WTC11 (cell line): ENCODE results near the gene TCF20. TPM values are rescaled to one million over a fixed set of nuclear protein-coding genes. Genes with fewer than 3 reads are reported as not detected.

Experiments
- ATAC-seq: fragments of 200-7000 bp; cut with Tn5 transposase; 2 replicates; pipeline ENCODE4 v1.10.0; 2021; ENCODE audit warnings: mild to moderate bottlenecking, moderate library complexity
- CTCF ChIA-PET: fragments of 300-600 bp; sonication (Branson Sonifier 250); formaldehyde crosslinking; loops from one replicate; lab custom pipeline; 2021; ENCODE audit warnings: antibody characterized with exemption; lab: Charles Lee
- POLR2A ChIA-PET: fragments of 350-600 bp; sonication (Branson Sonifier 250); formaldehyde crosslinking; loops from one replicate; lab custom pipeline; 2021; ENCODE audit warnings: antibody characterized with exemption; lab: Charles Lee
- DNase-seq: peaks from one replicate; pipeline ENCODE4 v3.0.0; 2021; ENCODE audit warnings: low spot score
- H3K27ac Mint-ChIP-seq: 2 replicates; pipeline ENCODE4 v1.8.0; 2021; ENCODE audit warnings: mixed read lengths
- H3K27me3 Mint-ChIP-seq: 2 replicates; pipeline ENCODE4 v1.8.0; 2021; ENCODE audit warnings: low read depth, mild to moderate bottlenecking, moderate library complexity, mixed read lengths
- H3K36me3 Mint-ChIP-seq: 2 replicates; pipeline ENCODE4 v1.8.0; 2021; ENCODE audit warnings: mixed read lengths
- H3K4me1 Mint-ChIP-seq: 2 replicates; pipeline ENCODE4 v1.8.0; 2022; ENCODE audit warnings: mixed read lengths
- H3K4me3 Mint-ChIP-seq: 2 replicates; pipeline ENCODE4 v1.8.0; 2021; ENCODE audit warnings: mild to moderate bottlenecking, moderate library complexity, mixed read lengths
- H3K9me3 Mint-ChIP-seq: 2 replicates; pipeline ENCODE4 v1.8.0; 2021; ENCODE audit warnings: mixed read lengths
- CBFB ChIP-seq: sonication (generic); formaldehyde crosslinking; IDR thresholded peaks from 2 replicates; pipeline ENCODE4 v1.8.1; 2022; ENCODE audit warnings: mild to moderate bottlenecking, low read depth, missing genetic modification reagents
- ELF4 ChIP-seq: sonication (generic); formaldehyde crosslinking; IDR thresholded peaks from 2 replicates; pipeline ENCODE4 v1.8.1; 2022; ENCODE audit warnings: low read depth, mild to moderate bottlenecking, moderate library complexity, missing genetic modification reagents
- EMX1 ChIP-seq: fragments of 250-450 bp; sonication (Bioruptor Pico); IDR thresholded peaks from 2 replicates; pipeline ENCODE4 v1.8.0; 2021; ENCODE audit warnings: mild to moderate bottlenecking
- FOXK1 ChIP-seq: sonication (generic); formaldehyde crosslinking; IDR thresholded peaks from 2 replicates; pipeline ENCODE4 v1.8.0; 2022; ENCODE audit warnings: mild to moderate bottlenecking, moderate library complexity, missing genetic modification reagents
- GABPB1 ChIP-seq: sonication (generic); formaldehyde crosslinking; IDR thresholded peaks from 2 replicates; pipeline ENCODE4 v1.8.1; 2023; ENCODE audit warnings: mild to moderate bottlenecking, missing genetic modification reagents
- HMGA2 ChIP-seq: fragments of 250-450 bp; sonication (Bioruptor Pico); IDR thresholded peaks from 2 replicates; pipeline ENCODE4 v1.4.0; 2021; ENCODE audit warnings: mild to moderate bottlenecking, moderate library complexity
- IRF2 ChIP-seq: sonication (generic); formaldehyde crosslinking; IDR thresholded peaks from 2 replicates; pipeline ENCODE4 v1.8.0; 2022; ENCODE audit warnings: low read depth, missing genetic modification reagents, borderline replicate concordance
- KAT7 ChIP-seq: sonication (generic); formaldehyde crosslinking; IDR thresholded peaks from 2 replicates; pipeline ENCODE4 v1.8.1; 2023; ENCODE audit warnings: missing genetic modification reagents, mild to moderate bottlenecking, borderline replicate concordance
- NFATC4 ChIP-seq: fragments of 250-450 bp; sonication (Bioruptor Pico); IDR thresholded peaks from 2 replicates; pipeline ENCODE4 v1.9.0; 2021; ENCODE audit warnings: mild to moderate bottlenecking
- OVOL2 ChIP-seq: fragments of 250-450 bp; sonication (Bioruptor Pico); IDR thresholded peaks from 2 replicates; pipeline ENCODE4 v1.9.0; 2021; ENCODE audit warnings: mild to moderate bottlenecking, borderline replicate concordance
- PRRX2 ChIP-seq: fragments of 250-450 bp; sonication (Bioruptor Pico); IDR thresholded peaks from 2 replicates; pipeline ENCODE4 v1.8.0; 2021; ENCODE audit warnings: mild to moderate bottlenecking
- SMAD3 ChIP-seq: sonication (generic); formaldehyde crosslinking; IDR thresholded peaks from 2 replicates; pipeline ENCODE4 v1.8.0; 2022; ENCODE audit warnings: missing genetic modification reagents, mild to moderate bottlenecking, borderline replicate concordance
- SP1 ChIP-seq: sonication (generic); formaldehyde crosslinking; conservative IDR thresholded peaks from 2 replicates; pipeline ENCODE4 v1.8.1; 2022; ENCODE audit warnings: missing genetic modification reagents
- ZNF219 ChIP-seq: sonication (generic); formaldehyde crosslinking; IDR thresholded peaks from 2 replicates; pipeline ENCODE4 v1.8.0; 2023; ENCODE audit warnings: missing genetic modification reagents, mild to moderate bottlenecking, borderline replicate concordance
- ZNF396 ChIP-seq: fragments of 250-450 bp; sonication (Bioruptor Pico); IDR thresholded peaks from 2 replicates; pipeline ENCODE4 v1.8.0; 2021; ENCODE audit warnings: mild to moderate bottlenecking, moderate library complexity, borderline replicate concordance
- total RNA-seq: library from RNA; stranded (reverse); gene quantifications from 3 replicates; pipeline ENCODE4 v1.2.3, GENCODE V29; 2021
- TF ChIP-seq, protein P1 (sequence below): fragments of 200-600 bp; IDR thresholded peaks from 2 replicates; pipeline ENCODE4 v1.8.0; 2022; ENCODE audit warnings: antibody characterized with exemption
- TF ChIP-seq, protein P2 (sequence below): sonication (generic); formaldehyde crosslinking; IDR thresholded peaks from 2 replicates; pipeline ENCODE4 v1.8.1; 2023; ENCODE audit warnings: mild to moderate bottlenecking, missing genetic modification reagents, moderate library complexity
- TF ChIP-seq, protein P3 (sequence below): sonication (generic); formaldehyde crosslinking; IDR thresholded peaks from 2 replicates; pipeline ENCODE4 v1.8.0; 2022; ENCODE audit warnings: mild to moderate bottlenecking, missing genetic modification reagents
- TF ChIP-seq, protein P4 (sequence below): sonication (generic); formaldehyde crosslinking; IDR thresholded peaks from 2 replicates; pipeline ENCODE4 v1.8.0; 2022; ENCODE audit warnings: mild to moderate bottlenecking, missing genetic modification reagents
- TF ChIP-seq, protein P5 (sequence below): fragments of 250-450 bp; sonication (Bioruptor Pico); conservative IDR thresholded peaks from 2 replicates; pipeline ENCODE4 v1.9.0; 2021; ENCODE audit warnings: mild to moderate bottlenecking
- TF ChIP-seq, protein P6 (sequence below): sonication (generic); formaldehyde crosslinking; IDR thresholded peaks from 2 replicates; pipeline ENCODE4 v1.8.1; 2022; ENCODE audit warnings: mild to moderate bottlenecking, missing genetic modification reagents, moderate library complexity, borderline replicate concordance
- TF ChIP-seq, protein P7 (sequence below): fragments of 250-450 bp; sonication (Bioruptor Pico); IDR thresholded peaks from 2 replicates; pipeline ENCODE4 v1.9.0; 2021; ENCODE audit warnings: mild to moderate bottlenecking

Gene TCF20
- total RNA-seq, 1 experiment from 2014 or later, result 77.0 TPM

DNA sequence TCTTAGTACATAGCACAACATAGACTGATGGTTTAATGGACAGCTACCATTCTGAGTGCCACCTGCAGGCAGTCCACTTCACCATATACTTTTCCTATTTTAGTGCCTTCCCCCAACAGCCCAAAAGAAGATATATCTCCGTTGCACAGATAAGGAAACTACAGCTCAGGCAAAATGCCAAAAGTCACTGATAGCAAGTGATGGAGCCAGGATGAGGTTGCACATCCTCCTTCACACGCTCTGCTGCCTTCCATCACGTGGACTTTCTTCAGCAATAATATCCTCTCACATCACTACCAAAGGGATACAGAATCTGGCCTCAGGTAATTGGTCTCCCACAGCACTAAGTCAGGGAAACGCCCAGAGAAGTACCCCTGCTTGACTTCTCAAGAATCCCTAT lies 7.5 kb downstream of the TCF20 start:
- ChIA-PET POLR2A (interaction anchor here (0.6 kb wide), 1 partner anchor 90 kb away, joined by 3 read pairs; no protein-coding TSS in a partner anchor), CTCF (no interaction called here)
- no peak for ATAC-seq
- H3K27me3 Mint-ChIP-seq, result peaks cover 73% of the 10 kb centered on the region
- no peak for DNase-seq
- TF ChIP-seq EMX1, result no peak
- no peak for TF ChIP-seq HMGA2
- no peak overlapping the region for H3K27ac Mint-ChIP-seq
- peaks cover 2% of the 10 kb centered on the region; the same call in 1 of the 2 replicates for H3K36me3 Mint-ChIP-seq
- no peaks in the 10 kb centered on the region for H3K9me3 Mint-ChIP-seq
- no peak overlapping the region for H3K4me3 Mint-ChIP-seq
- H3K4me1 Mint-ChIP-seq, result peaks cover 30% of the 10 kb centered on the region

DNA sequence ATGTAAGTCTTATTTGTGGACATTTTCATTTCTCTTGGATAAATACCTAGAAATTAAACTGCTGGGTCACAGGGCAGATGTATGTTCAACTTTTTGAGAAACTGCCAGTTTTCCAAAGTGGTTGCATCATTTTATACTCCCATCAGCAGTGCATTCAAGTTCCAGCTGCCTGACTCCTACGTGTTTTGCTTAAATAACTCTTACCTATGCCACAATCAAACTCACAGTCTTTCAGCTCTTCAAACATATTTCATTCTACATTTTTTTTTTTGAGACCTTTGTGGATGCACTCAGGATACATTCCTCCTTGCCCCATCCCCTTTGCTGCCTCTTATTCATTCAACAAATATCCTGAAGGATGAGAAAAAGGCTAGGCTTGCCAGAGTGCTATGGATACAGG lies 9.2 kb downstream of the TCF20 start:
- Mint-ChIP-seq H3K4me1 (peaks cover 35% of the 10 kb centered on the region), H3K27ac (no peak overlapping the region), H3K36me3 (no peaks in the 10 kb centered on the region), H3K27me3 (peaks cover 83% of the 10 kb centered on the region), H3K4me3 (no peak overlapping the region), H3K9me3 (no peaks in the 10 kb centered on the region)
- no peak for DNase-seq
- CTCF ChIA-PET, result no interaction called here
- TF ChIP-seq PRRX2 (CRISPR knock-in tag), result no peak
- TF ChIP-seq, protein P1, sequence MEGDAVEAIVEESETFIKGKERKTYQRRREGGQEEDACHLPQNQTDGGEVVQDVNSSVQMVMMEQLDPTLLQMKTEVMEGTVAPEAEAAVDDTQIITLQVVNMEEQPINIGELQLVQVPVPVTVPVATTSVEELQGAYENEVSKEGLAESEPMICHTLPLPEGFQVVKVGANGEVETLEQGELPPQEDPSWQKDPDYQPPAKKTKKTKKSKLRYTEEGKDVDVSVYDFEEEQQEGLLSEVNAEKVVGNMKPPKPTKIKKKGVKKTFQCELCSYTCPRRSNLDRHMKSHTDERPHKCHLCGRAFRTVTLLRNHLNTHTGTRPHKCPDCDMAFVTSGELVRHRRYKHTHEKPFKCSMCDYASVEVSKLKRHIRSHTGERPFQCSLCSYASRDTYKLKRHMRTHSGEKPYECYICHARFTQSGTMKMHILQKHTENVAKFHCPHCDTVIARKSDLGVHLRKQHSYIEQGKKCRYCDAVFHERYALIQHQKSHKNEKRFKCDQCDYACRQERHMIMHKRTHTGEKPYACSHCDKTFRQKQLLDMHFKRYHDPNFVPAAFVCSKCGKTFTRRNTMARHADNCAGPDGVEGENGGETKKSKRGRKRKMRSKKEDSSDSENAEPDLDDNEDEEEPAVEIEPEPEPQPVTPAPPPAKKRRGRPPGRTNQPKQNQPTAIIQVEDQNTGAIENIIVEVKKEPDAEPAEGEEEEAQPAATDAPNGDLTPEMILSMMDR, result no peak
- TF ChIP-seq ELF4, result no peak
- TF ChIP-seq FOXK1 (CRISPR knock-in tag), result no peak
- ATAC-seq, result no peak
- POLR2A ChIA-PET, result interaction anchor here (0.6 kb wide), 1 partner anchor 309 kb away, joined by 3 read pairs; no protein-coding TSS in a partner anchor

DNA sequence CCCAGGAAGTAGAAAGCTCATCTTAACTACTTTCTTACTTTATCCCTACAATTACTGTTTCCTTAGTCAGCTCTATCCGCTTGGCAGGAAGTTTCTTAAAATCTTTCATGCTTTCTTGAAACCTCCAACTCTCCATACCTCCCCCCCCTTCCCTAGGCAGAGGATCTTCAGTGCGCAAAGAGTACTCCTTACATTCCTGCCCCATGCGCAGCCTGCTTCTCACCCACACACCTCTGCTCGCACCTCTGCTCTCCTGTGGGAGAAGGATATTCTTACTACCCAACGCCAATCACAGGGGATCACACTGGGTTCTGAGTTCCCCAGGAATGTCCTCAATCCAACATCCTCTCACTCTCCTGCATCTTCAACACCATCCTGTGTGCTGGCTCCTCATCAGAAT lies 12.3 kb downstream of the TCF20 start:
- DNase-seq, result no peak
- Mint-ChIP-seq H3K36me3 (no peaks in the 10 kb centered on the region), H3K9me3 (no peaks in the 10 kb centered on the region), H3K27me3 (peaks cover 59% of the 10 kb centered on the region), H3K4me3 (no peak overlapping the region), H3K4me1 (peaks cover 17% of the 10 kb centered on the region), H3K27ac (no peak overlapping the region)
- POLR2A ChIA-PET, result no interaction called here
- CTCF ChIA-PET, result no interaction called here
- peak; percentile 22; the same call in 1 of the 2 replicates for ATAC-seq
- no peak for TF ChIP-seq IRF2 (CRISPR knock-in tag)
- no peak for TF ChIP-seq NFATC4
- TF ChIP-seq, protein P2, sequence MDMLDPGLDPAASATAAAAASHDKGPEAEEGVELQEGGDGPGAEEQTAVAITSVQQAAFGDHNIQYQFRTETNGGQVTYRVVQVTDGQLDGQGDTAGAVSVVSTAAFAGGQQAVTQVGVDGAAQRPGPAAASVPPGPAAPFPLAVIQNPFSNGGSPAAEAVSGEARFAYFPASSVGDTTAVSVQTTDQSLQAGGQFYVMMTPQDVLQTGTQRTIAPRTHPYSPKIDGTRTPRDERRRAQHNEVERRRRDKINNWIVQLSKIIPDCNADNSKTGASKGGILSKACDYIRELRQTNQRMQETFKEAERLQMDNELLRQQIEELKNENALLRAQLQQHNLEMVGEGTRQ (CRISPR knock-in tag), result no peak
- TF ChIP-seq HMGA2, result no peak
- TF ChIP-seq, protein P3, sequence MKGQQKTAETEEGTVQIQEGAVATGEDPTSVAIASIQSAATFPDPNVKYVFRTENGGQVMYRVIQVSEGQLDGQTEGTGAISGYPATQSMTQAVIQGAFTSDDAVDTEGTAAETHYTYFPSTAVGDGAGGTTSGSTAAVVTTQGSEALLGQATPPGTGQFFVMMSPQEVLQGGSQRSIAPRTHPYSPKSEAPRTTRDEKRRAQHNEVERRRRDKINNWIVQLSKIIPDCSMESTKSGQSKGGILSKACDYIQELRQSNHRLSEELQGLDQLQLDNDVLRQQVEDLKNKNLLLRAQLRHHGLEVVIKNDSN (CRISPR knock-in tag), result no peak
- TF ChIP-seq ZNF219 (CRISPR knock-in tag), result no peak
- no peak for TF ChIP-seq SP1
- TF ChIP-seq, protein P4, sequence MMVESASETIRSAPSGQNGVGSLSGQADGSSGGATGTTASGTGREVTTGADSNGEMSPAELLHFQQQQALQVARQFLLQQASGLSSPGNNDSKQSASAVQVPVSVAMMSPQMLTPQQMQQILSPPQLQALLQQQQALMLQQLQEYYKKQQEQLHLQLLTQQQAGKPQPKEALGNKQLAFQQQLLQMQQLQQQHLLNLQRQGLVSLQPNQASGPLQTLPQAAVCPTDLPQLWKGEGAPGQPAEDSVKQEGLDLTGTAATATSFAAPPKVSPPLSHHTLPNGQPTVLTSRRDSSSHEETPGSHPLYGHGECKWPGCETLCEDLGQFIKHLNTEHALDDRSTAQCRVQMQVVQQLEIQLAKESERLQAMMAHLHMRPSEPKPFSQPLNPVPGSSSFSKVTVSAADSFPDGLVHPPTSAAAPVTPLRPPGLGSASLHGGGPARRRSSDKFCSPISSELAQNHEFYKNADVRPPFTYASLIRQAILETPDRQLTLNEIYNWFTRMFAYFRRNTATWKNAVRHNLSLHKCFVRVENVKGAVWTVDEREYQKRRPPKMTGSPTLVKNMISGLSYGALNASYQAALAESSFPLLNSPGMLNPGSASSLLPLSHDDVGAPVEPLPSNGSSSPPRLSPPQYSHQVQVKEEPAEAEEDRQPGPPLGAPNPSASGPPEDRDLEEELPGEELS (CRISPR knock-in tag), result no peak
- no peak for TF ChIP-seq OVOL2
- no peak for TF ChIP-seq SMAD3 (CRISPR knock-in tag)

DNA sequence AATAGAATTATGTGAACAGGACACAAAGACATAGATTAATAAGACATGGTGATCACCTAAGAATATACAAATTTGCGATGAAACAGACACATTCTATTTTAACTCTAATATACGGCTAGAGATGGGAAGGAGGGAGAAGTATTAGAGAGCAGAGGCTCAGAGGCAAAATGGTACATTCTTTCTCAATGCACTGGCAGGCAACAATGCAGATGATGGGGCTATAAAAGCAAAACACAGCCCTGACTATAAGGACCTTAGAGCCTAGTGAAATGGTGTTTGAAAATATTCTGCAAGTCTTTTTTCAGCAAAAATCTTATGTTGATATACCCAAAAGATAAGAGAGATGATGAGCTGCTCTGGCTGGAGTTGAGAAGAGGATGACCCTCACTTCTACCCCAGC lies 13.1 kb downstream of the TCF20 start:
- Mint-ChIP-seq H3K4me1 (peaks cover 17% of the 10 kb centered on the region), H3K9me3 (no peaks in the 10 kb centered on the region), H3K36me3 (no peaks in the 10 kb centered on the region), H3K27me3 (peaks cover 52% of the 10 kb centered on the region), H3K27ac (no peak overlapping the region), H3K4me3 (no peak overlapping the region)
- no peak for DNase-seq
- ChIA-PET CTCF (no interaction called here), POLR2A (no interaction called here)
- ATAC-seq, result no peak
- TF ChIP-seq ZNF396 (CRISPR knock-in tag) (no peak), GABPB1 (CRISPR knock-in tag) (no peak), IRF2 (CRISPR knock-in tag) (no peak), HMGA2 (no peak), ELF4 (no peak), CBFB (CRISPR knock-in tag) (no peak), KAT7 (CRISPR knock-in tag) (no peak)
- TF ChIP-seq, protein P5, sequence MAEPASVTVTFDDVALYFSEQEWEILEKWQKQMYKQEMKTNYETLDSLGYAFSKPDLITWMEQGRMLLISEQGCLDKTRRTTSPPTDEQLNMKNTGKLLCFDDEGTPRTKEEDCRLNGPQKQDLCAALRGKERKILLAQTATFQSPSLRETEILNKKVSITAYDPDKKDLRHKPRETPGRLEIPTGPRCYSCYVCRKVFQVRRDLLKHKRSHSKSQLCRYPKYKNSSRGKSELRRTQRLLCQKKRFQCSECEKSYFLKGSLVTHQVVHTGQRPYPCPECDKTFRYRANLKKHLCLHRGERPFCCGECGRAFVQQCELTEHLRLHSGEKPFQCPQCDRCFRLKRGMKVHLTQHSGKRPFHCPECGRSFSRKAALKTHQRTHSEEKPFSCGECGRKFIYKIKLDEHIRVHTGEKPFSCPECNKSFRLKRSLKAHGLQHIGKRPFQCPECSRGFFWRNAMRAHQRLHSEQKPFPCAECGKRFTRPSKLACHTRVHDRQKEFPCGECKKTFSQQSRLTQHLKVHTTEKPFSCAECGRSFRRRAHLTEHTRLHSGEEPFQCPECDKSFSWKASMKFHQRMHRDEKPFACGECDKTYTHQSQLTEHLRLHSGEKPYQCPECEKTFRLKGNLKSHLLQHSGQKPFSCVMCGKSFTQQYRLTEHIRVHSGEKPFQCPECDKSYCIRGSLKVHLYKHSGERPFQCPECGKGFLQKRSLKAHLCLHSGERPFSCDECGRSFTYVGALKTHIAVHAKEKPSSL (CRISPR knock-in tag), result no peak
- TF ChIP-seq, protein P6, sequence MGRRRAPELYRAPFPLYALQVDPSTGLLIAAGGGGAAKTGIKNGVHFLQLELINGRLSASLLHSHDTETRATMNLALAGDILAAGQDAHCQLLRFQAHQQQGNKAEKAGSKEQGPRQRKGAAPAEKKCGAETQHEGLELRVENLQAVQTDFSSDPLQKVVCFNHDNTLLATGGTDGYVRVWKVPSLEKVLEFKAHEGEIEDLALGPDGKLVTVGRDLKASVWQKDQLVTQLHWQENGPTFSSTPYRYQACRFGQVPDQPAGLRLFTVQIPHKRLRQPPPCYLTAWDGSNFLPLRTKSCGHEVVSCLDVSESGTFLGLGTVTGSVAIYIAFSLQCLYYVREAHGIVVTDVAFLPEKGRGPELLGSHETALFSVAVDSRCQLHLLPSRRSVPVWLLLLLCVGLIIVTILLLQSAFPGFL, result no peak
- TF ChIP-seq, protein P7, sequence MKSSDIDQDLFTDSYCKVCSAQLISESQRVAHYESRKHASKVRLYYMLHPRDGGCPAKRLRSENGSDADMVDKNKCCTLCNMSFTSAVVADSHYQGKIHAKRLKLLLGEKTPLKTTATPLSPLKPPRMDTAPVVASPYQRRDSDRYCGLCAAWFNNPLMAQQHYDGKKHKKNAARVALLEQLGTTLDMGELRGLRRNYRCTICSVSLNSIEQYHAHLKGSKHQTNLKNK (CRISPR knock-in tag), result no peak
